ENCODE measurements around the gene SMYD3. TPM values are rescaled to one million over a fixed set of nuclear protein-coding genes. Genes with fewer than 3 reads are reported as not detected.

SMYD3 gene
- total and polyA plus RNA-seq, 10 of the 15 experiments (the other 5 are each of a cell fraction or from before 2014, with no cell fraction given) = 18.3 to 54.0 (median 24.8) TPM

DNA sequence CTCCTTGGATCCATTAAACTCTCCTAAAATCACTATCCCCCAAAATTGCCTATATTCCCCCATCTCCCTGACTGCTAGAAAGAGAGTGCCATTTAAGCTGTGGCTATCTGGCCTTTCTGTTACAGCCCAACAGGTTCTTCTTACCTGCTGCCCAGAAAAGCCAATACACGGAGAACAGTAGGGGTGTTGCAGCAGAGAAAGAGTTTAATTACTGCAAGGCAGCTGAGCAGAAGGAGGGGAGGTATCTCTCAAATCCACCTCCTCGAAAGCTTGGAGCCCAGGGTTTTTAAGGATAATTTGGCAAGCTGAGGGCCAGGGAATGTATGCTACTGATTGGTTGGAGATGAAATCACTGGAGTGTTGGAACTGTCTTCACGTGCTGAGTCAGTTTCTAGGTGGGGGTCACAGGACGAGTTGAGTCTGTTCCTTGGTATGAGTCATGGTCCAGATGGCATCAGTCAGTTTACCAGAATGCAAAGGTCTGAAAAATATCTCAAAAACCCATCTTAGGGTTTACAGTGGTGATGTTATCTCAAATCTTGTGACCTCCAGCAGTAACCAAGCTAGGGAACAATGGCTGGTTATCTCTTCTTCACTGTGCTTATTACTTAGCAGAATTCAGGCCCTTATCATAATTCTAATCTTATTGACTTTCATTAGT lies 89.8 kb downstream of the SMYD3 start (continued):
- TF ChIP-seq, protein P1, sequence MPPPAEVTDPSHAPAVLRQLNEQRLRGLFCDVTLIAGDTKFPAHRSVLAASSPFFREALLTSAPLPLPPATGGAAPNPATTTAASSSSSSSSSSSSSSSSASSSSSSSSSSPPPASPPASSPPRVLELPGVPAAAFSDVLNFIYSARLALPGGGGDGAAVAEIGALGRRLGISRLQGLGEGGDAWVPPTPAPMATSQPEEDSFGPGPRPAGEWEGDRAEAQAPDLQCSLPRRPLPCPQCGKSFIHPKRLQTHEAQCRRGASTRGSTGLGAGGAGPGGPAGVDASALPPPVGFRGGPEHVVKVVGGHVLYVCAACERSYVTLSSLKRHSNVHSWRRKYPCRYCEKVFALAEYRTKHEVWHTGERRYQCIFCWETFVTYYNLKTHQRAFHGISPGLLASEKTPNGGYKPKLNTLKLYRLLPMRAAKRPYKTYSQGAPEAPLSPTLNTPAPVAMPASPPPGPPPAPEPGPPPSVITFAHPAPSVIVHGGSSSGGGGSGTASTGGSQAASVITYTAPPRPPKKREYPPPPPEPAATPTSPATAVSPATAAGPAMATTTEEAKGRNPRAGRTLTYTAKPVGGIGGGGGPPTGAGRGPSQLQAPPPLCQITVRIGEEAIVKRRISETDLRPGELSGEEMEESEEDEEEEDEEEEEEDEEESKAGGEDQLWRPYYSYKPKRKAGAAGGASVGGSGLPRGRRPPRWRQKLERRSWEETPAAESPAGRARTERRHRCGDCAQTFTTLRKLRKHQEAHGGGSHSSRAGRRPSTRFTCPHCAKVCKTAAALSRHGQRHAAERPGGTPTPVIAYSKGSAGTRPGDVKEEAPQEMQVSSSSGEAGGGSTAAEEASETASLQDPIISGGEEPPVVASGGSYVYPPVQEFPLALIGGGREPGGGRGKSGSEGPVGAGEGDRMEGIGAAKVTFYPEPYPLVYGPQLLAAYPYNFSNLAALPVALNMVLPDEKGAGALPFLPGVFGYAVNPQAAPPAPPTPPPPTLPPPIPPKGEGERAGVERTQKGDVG (CRISPR knock-in tag; IDR thresholded peaks at IDR 0.05) = no peak
- no peak for TF ChIP-seq LARP7 (IDR thresholded peaks at IDR 0.05)
- no peak for TF ChIP-seq IKZF2 (IDR thresholded peaks at IDR 0.05)
- TF ChIP-seq ASH2L (IDR thresholded peaks at IDR 0.05; ENCODE audit: borderline replicate concordance, low read depth) = no peak

DNA sequence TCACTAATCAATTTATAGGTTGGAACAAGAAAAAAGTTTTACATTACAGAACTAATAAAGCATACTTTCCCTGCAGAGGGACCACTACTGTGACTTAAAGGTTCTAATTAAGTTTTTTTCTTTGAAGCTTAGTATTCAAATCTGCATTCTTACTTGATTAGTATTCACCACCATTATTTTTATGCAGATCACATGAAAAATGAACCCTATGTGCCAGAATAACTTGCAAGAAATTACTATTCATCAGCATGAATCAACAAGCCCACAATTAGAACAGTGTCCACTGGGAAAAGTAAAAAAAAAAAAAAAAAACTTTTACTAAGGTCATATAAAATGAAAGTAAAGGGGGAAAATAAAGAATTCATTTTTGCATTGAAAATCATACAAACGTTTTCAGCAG lies 90.8 kb downstream of the SMYD3 start:
- H4K20me1 ChIP-seq (ENCODE audit: control insufficient read depth, insufficient read depth) = no peaks in the 10 kb centered on the region
- ChIA-PET SMC1A (ENCODE audit: uncharacterized antibody, unreplicated experiment) (no interaction called here), RAD21 (ENCODE audit: unreplicated experiment) (no interaction called here), CTCF (no interaction called here), POLR2A (no interaction called here)
- no peak for DNase-seq (ENCODE audit: low read depth, low spot score)
- no peak overlapping the region for H3K9ac ChIP-seq (ENCODE audit: control insufficient read depth, insufficient read depth, low read length)
- peaks cover 3% of the 10 kb centered on the region for H3K9me3 ChIP-seq (replicated peaks; ENCODE audit: control insufficient read depth, insufficient read depth, low read length)
- no peaks in the 10 kb centered on the region for H3K4me1 ChIP-seq (ENCODE audit: control insufficient read depth, insufficient read depth, low read length)
- no peak overlapping the region for H3K27ac ChIP-seq (ENCODE audit: control insufficient read depth, insufficient read depth)
- H3K4me2 ChIP-seq (ENCODE audit: control insufficient read depth, insufficient read depth) = no peak overlapping the region
- no peak for TF ChIP-seq JUNB (IDR thresholded peaks at IDR 0.05)
- TF ChIP-seq, protein P2, sequence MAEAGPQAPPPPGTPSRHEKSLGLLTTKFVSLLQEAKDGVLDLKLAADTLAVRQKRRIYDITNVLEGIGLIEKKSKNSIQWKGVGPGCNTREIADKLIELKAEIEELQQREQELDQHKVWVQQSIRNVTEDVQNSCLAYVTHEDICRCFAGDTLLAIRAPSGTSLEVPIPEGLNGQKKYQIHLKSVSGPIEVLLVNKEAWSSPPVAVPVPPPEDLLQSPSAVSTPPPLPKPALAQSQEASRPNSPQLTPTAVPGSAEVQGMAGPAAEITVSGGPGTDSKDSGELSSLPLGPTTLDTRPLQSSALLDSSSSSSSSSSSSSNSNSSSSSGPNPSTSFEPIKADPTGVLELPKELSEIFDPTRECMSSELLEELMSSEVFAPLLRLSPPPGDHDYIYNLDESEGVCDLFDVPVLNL (IDR thresholded peaks at IDR 0.05; ENCODE audit: low read depth, low read length) = no peak
- TF ChIP-seq SIX5 (IDR thresholded peaks at IDR 0.05; ENCODE audit: low read depth, low read length, severe bottlenecking) = no peak
- no peak for TF ChIP-seq YBX1 (IDR thresholded peaks at IDR 0.05)
- no peak for TF ChIP-seq SP1 (IDR thresholded peaks at IDR 0.05; ENCODE audit: low read depth, low read length)
- H3K79me2 ChIP-seq (ENCODE audit: control insufficient read depth, insufficient read depth, low read length) = no peaks in the 10 kb centered on the region
- intact Hi-C loops (cut with micrococcal nuclease; ENCODE audit: unreplicated experiment) = no loop called here
- no peaks in the 10 kb centered on the region for H3K27me3 ChIP-seq (replicated peaks in 1 of 2; ENCODE audit: control insufficient read depth in 2 of 2, insufficient read depth in 2 of 2, low read length in 1 of 2)
- ATAC-seq = no peak
- H3K36me3 ChIP-seq (ENCODE audit: control insufficient read depth in 2 of 2, insufficient read depth in 2 of 2, low read length in 1 of 2) = no peaks in the 10 kb centered on the region; a peak in 2 of 4 replicates
- H2AFZ ChIP-seq (ENCODE audit: control insufficient read depth, low read depth, low read length) = no peak overlapping the region
- H3K4me3 ChIP-seq = no peak overlapping the region
- BruUV-seq (replicated peaks) = no TSS peak
- in situ Hi-C loops (cut with MboI) = no loop called here
- no peak for FAIRE-seq
- 0% methylated on average over 1 of the region's 1 CpG for WGBS (ENCODE audit: insufficient coverage, insufficient replicate concordance, low lambda C conversion rate, missing lambda C conversion rate)
